WTC11 (cell line): Measurements from ENCODE around the gene TMEM243.

Source experiments
- CTCF ChIP-seq: fragments of 200-600 bp; IDR thresholded peaks from 2 replicates; pipeline ENCODE4 v1.8.0; 2022; ENCODE audit warnings: antibody characterized with exemption
- E2F4 ChIP-seq: sonication (generic); formaldehyde crosslinking; IDR thresholded peaks from 2 replicates; pipeline ENCODE4 v1.8.1; 2022; ENCODE audit warnings: low read depth, mild to moderate bottlenecking, moderate library complexity, missing genetic modification reagents, borderline replicate concordance
- ESRRA ChIP-seq: sonication (generic); formaldehyde crosslinking; IDR thresholded peaks from 2 replicates; pipeline ENCODE4 v1.8.1; 2022; ENCODE audit warnings: mild to moderate bottlenecking, missing genetic modification reagents, borderline replicate concordance
- NR1H2 ChIP-seq: sonication (generic); formaldehyde crosslinking; IDR thresholded peaks from 2 replicates; pipeline ENCODE4 v1.9.0; 2021; ENCODE audit warnings: mild to moderate bottlenecking, moderate library complexity, missing genetic modification reagents
- TEAD1 ChIP-seq: sonication (generic); formaldehyde crosslinking; IDR thresholded peaks from 2 replicates; pipeline ENCODE4 v1.8.0; 2022; ENCODE audit warnings: mild to moderate bottlenecking, missing genetic modification reagents
- TEAD4 ChIP-seq: sonication (generic); formaldehyde crosslinking; IDR thresholded peaks from 2 replicates; pipeline ENCODE4 v1.8.0; 2022; ENCODE audit warnings: mild to moderate bottlenecking, missing genetic modification reagents
- ZNF138 ChIP-seq: sonication (generic); formaldehyde crosslinking; conservative IDR thresholded peaks from 2 replicates; pipeline ENCODE4 v1.8.1; 2022; ENCODE audit warnings: mild to moderate bottlenecking, moderate library complexity, missing genetic modification reagents
- ZNF317 ChIP-seq: sonication (generic); formaldehyde crosslinking; IDR thresholded peaks from 2 replicates; pipeline ENCODE4 v1.8.1; 2023; ENCODE audit warnings: low read depth, mild to moderate bottlenecking, moderate library complexity, missing genetic modification reagents, borderline replicate concordance
- ZNF512 ChIP-seq: sonication (generic); formaldehyde crosslinking; IDR thresholded peaks from 2 replicates; pipeline ENCODE4 v1.8.1; 2022; ENCODE audit warnings: missing genetic modification reagents, borderline replicate concordance
- TF ChIP-seq, protein P1 (sequence below): sonication (generic); formaldehyde crosslinking; IDR thresholded peaks from 2 replicates; pipeline ENCODE4 v1.8.1; 2022; ENCODE audit warnings: mild to moderate bottlenecking, missing genetic modification reagents, moderate library complexity, borderline replicate concordance

DNA sequence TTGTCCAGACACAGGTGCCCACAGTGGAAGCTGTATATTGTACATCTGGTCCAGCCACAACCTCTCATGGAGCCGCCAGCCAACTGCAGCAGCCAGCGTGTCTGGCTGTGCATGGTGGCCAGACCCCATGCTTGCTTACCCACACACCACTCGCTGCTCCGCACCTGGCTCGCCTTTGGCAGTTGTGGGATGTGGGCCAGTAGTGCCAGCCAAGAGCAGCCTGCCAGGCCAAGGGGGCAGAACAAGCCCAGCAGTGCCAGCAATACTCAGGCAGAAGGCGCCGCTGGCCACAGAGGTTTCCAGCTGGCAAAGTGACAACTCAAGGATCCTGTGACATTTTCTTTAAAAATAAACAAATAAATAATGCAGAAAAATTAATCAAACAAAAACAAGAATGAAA lies 11.7 kb upstream of the TMEM243 start:
- TF ChIP-seq, protein P1, sequence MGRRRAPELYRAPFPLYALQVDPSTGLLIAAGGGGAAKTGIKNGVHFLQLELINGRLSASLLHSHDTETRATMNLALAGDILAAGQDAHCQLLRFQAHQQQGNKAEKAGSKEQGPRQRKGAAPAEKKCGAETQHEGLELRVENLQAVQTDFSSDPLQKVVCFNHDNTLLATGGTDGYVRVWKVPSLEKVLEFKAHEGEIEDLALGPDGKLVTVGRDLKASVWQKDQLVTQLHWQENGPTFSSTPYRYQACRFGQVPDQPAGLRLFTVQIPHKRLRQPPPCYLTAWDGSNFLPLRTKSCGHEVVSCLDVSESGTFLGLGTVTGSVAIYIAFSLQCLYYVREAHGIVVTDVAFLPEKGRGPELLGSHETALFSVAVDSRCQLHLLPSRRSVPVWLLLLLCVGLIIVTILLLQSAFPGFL = no peak
- no peak for TF ChIP-seq TEAD4 (CRISPR knock-in tag)
- no peak for TF ChIP-seq NR1H2 (CRISPR knock-in tag)
- no peak for TF ChIP-seq ESRRA
- no peak for TF ChIP-seq CTCF
- no peak for TF ChIP-seq ZNF317
- no peak for TF ChIP-seq E2F4 (CRISPR knock-in tag)
- no peak for TF ChIP-seq ZNF138 (CRISPR knock-in tag)
- TF ChIP-seq ZNF512 = no peak
- TF ChIP-seq TEAD1 (CRISPR knock-in tag) = no peak
